Measurements from ENCODE around the gene GMDS. TPM values are rescaled to one million over a fixed set of nuclear protein-coding genes. Genes with fewer than 3 reads are reported as not detected.

Gene GMDS
- total and polyA plus RNA-seq, 2 of the 8 experiments (the other 6 are each of a cell fraction or from before 2014, with no cell fraction given), result 16.8 to 50.0 TPM

- TF ChIP-seq SIX5 (IDR thresholded peaks at IDR 0.05; ENCODE audit: low read depth, low read length) (no peak), SUZ12 (IDR thresholded peaks at IDR 0.05; ENCODE audit: low read length) (no peak), TEAD4 (IDR thresholded peaks at IDR 0.05; ENCODE audit: low read depth, low read length) (no peak), NANOG (IDR thresholded peaks at IDR 0.05; ENCODE audit: insufficient read depth, low read depth, low read length, poor library complexity, severe bottlenecking) (no peak), SAP30 (IDR thresholded peaks at IDR 0.05; ENCODE audit: insufficient read depth, insufficient replicate concordance, low read length) (no peak), ASH2L (IDR thresholded peaks at IDR 0.05; ENCODE audit: low read length) (no peak), GABPA (IDR thresholded peaks at IDR 0.05; ENCODE audit: borderline replicate concordance, insufficient read depth, low read length) (no peak)
These were observed 261.6 kb downstream of the GMDS start (continued) for GRCh38 chr6:1983850-1984249.
